ENCODE results near the gene SH2D2A.

The SH2D2A gene

DNA sequence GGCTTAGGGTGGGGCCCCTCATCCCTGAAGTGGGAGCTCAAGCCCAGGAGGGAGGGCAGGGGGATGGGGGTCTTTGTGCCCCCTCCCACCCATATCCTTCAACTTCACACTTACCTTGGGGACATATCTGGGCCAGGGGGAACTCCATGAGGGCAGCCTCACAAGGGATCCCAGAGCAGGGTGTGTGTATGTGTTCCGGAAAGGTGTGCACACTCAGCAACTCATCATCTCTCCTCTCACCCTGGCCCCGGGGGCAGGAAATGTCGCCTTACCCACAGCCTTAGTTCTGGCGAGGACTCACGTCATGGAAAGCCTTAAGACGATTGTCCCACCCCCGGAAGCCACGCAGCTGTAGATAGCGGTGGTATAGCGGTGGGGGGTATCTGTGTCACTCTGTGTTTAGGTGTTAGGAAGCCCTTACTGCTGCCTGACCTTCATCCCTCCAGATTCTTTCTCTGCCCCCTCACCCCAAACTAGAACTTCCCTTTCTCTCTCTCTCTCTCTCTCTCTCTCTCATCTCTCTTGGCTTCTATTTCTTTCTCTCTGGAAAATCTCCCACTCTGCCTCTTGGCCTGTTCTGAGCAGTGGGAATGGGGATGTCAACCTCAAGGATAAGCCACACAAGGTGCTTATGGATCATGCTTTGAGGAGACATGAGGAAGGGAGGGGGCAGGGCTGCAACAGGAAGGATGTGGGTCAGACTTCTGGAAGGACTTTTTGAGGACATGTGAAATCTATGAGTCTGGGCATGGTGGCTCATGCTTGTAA lies at the start of gene SH2D2A:
TSS of gene SH2D2A (minus strand) at position 288 of the 768 bp plus-strand sequence. CDS start at position 148, 140 bp downstream.
- FAIRE-seq = no peak

DNA sequence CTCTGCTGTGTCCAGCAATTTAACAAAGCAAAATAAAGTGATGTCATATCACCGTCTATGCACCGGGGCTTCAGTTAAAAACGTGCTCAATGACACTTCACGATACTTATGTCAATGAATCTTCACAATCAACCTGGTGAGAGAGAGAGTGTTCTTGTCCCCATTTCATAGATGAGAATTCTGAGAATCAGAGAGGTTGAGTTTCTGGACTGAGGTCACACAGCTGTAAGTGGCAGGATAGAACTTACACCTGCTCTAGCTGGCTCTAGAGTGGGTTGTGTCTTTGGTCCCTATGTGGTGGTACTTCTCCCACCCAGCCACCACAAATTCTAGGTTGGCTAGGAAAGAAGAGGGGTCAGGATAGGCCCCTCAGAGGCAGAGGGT lies 49.2 kb upstream of the SH2D2A start:
- no peak for FAIRE-seq

DNA sequence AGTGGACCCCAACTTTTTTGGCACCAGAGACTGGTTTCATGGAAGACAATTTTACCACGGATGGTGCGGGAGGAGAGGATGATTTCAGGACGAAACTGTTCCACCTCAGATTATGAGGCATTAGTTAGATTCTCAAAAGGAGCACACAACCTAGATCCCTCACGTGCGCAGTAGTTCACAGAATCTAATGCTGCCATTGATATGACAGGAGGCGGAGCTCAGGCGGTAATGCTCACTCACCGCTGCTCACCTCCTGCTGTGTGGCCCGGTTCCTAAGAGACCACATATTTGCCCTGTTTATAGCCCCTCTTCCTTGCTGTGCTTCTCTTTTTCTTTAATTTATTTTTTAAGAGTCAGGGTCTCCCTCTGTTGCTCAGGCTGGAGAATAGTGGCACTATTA lies 48.6 kb upstream of the SH2D2A start:
- FAIRE-seq = no peak

DNA sequence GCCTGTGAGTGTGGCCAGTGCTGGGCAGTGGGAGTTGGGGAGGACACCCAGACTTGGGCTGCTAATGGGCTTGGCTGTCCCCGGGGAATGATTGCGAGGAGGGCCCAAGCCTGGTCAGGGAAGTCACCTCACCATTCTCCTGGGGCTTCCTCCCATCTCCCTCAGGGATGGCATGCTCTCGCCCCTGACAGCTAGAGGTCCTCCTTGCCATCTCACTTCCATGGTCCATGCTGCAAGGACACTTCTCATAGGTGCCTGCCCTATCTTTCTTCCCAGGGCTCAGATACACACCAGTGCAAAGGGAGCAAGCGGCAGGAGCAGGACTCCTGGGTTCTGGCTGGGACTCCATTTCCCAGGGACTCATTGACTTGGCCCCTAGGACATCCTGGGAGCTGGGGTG lies 48.1 kb upstream of the SH2D2A start:
- FAIRE-seq = no peak

DNA sequence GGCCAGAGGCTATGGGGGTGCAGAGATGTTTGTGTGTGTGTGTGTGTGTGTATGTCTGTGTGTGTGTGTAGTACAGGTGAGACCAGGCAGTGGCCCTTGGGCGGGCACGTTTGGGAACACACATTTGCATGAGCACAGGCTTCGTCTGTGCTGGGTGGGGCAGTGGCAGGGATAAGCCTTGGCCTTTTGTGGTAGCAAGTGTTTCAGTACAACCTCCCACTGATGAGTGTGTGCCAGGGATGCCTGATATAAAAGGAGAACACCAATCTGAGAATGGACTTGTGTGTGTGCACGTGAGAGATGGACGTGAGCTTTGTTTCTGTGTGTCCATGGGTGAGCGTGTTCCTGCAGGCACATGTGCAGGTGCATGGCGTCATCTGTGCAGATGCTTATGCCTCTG lies 47.0 kb upstream of the SH2D2A start:
- FAIRE-seq = no peak

DNA sequence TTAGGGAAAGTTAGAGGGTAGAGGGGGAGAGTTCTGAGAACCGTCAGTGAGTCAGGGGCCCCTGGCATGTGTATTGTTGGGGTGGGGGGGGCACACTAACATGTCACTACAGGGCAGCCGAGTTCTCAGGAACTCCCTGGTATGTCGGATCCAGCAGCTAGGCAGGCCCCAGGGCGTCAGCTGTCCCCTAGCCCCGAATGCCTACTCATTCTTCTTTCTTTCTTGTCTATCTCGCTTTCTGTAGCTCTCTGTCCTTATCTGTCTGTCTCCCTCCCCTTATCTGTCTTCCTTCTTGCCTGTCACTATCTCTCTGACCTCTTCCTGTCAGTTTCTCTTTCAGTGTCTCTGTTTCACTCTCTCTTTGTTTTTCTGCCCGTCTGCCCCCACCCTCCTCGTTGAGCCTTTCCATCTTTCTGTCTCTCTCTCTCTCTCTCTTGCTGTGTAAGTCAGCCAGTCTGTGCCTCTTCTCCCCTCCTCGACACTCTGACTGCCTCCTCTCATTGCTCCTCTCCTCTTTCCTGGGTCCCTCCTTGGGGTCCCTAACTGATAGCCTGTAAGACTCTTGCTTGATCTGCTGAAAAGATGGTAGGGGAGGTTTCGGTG lies 46.5 kb upstream of the SH2D2A start:
- FAIRE-seq = no peak

DNA sequence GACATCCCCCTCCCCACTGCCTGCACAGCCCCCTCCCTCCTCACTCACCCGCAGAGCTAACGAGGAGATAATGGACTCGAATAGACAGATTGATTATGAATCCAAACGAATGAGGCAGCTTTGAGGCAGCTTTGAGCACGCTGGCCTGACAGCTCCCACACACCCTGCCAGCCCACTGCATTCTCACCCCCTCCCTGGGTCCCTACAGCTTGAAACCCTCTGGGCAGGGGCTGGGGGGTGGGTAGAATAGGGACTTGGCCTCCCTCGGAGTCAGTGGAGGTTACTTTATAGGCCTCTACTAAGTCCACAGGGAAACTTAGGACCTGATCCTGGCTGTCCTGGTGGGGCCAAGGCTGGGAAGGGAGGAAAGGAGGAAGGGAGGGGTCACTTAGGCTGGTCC lies 45.9 kb upstream of the SH2D2A start:
- no peak for FAIRE-seq

DNA sequence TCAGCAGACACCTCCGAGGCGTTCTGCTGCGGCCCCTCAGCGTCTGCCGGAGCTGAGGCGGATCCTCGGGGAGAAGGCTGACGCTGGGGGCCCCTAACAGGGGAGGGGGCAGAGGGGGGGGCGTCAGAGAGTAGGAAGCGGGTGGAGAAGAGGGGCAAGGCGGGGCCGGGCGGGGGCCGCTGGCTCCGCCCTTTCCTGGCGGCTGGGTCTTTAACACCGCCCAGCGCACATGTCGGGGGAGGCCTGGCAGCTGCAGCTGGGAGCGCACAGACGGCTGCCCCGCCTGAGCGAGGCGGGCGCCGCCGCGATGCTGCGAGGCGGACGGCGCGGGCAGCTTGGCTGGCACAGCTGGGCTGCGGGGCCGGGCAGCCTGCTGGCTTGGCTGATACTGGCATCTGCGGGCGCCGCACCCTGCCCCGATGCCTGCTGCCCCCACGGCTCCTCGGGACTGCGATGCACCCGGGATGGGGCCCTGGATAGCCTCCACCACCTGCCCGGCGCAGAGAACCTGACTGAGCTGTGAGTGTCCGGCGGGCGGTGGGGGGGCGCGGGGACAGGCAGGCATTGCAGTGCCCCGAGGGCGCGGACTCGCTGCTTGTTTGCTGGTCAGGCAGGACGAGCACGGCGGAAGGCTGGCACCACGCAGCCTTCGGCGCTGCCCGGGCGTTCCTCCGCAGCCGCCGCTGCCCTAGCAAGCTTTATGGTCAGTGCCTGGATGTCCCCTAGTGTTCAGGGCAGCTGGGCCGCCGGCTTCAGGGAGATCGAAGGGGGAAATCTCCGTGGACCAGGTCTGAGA lies 44.2 kb upstream of the SH2D2A start, which contains the start of gene NTRK1:
TSS of gene NTRK1 (plus strand) at position 238 of the 796 bp plus-strand sequence. CDS start at position 308, 70 bp downstream.
- no peak for FAIRE-seq

DNA sequence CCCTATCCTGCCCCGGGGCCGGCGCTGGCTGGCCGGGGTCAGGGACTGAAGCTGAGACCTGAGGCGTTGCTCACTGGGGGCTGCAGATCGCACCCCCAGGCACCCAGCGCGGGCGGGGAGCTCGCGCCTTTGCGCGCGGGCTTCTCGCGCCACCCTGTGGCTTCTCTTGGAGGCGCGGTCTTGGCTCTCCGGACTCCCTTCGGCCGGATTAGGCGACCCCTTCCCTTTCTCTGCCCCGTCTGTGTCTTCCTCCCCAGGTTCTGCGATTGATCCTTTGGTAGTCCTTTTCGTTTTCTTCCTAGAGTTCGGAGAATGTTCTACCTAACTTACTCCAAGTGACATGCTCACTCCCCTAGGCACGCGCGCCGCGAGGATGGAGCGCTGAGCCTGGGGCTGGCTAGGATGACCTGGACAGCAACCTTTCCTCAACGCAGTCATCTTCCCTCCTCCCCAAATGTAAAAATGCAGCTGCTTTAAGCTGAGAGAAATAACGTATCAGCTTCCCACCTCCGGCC lies 43.5 kb upstream of the SH2D2A start:
- FAIRE-seq = no peak

DNA sequence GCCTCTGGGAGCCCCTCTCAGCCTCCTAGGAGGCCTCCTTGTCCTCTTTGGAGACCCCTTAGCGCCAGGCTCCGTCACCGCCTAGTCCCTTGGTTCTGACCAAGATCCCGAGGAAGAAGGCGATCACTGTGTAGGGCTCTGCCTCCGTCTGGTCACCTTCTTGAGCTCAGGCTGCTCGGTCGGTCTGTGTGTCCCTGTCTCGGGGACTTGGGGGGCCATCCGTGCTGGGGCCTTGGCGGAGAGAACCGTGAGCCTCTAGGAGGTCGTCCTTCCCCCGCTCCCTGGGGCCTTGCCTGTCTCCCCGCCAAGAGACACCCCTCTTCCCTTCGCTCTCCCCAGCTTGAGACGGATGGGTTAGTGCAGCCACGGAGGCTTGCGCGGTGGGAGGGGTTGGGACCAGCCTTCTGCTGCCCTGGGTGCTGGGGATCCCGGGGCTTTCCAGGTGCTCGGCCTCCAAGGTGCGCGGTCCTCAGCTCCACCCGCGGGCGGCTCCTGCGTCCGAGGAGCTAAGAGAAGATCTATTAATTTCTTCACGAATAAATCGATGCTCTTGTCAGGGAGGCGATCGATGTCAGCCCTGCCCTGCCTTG lies 43.0 kb upstream of the SH2D2A start:
- FAIRE-seq = no peak

DNA sequence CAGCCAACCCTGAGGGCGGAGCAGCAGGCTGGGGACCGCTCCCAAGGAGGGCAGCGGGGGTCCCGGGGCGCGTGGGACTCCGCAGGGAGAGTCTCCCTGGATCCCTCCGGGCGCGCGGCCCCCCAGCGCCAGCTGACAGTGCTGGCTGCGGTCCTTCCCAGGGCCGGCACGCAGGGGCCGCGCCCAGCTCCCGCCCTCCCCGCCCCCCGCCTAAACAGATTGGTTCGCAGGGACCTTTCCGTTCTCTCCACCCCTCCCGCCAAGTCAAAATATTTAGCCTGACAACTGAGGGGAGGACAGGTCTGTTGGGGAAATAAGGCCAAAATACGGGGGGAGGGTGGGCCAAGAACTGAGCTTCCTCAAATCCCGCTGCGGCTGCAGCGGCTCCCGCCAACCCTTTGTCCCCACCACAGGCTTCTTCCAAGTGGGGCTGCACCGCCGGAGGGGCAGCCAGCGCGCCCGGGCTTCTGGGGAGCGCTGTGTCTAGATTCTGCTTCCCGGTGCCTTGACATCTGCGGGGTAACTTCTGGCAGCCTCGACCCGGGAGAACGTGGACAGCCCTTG lies 42.4 kb upstream of the SH2D2A start, which contains the start of gene INSRR:
TSS of gene INSRR (minus strand) at position 159 of the 564 bp plus-strand sequence. CDS start 496 bp downstream, outside the sequence.
- no peak for FAIRE-seq

DNA sequence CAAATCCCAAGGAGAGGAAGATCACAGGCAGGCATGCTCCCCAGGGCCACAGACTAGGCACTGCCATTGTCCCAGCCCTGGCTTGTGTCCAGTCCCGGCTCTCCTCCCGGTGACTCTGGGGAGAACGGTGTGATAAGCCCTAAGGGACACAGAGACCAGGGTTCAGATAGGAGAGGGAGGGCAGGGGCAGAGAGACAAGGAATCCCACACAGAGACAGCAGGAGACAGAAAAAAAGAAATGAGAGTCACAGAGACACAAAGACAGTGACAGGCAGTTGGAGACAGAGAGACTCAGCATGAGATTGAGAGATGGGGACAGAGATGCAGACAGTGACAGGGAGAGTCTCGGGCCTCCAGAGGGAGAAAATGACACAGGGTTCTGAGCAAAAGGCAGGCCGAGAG lies 41.9 kb upstream of the SH2D2A start:
- no peak for FAIRE-seq

DNA sequence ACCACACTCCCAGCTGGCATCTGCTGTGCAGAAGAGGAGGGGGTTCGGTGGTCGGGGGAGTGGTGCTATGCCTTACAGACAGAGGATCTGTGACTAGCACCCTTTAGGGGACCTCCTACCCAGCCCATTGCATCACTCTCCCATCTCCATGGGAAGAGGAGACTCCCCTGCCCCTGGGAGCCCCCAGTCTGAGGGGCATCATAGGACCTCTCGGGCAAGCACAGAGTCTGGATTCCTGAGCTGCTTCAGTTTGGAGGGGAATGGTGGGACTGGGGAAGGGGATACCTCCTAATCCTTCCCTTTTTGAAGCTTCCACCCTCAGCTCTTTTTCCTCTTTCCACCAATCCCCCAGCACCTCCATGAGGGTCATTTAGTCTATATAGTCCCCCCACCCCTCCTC lies 40.9 kb upstream of the SH2D2A start:
- FAIRE-seq = no peak

DNA sequence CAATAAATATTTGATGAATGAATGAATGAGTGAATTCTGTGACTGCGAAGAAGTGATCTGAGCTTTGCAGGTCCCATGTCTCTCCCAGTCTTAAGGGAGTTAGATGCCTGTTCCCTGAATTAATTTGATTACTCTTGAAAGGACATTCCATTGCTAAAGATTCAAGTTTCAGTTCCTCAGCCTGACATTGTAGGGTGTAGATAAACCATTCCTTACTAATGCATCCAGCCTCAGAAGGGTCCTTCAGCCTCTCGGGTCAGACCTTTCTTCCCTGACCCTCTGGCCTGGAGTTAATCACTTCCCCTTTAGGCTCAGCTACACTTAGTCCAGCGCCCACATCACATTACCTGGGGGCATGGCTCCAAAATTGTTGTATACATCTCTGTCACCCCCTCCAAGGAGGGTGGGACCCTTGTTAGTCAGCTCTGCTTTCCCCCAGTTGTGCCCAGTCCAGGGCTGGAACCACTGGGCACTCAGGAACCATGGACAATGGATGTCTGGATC lies 39.7 kb upstream of the SH2D2A start:
- FAIRE-seq = no peak

DNA sequence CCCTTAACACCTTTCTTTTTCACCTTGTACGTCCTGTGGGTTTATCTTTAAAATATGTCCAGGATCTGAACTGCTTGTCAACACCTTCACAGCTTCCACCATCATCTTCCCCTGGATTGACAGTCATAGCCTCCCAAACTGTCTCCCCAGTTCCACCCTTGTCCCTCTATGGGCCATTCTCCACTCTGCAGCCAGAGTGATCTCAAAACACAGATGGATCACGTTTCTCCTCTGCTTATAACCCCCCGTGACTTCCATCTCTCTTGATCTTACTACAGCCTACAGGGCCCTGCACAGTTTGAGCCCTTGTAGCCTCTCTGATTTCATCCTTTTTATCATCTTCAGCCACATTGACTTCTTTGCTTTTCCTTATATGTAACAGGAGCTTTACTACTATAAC lies 38.0 kb upstream of the SH2D2A start:
- no peak for FAIRE-seq

DNA sequence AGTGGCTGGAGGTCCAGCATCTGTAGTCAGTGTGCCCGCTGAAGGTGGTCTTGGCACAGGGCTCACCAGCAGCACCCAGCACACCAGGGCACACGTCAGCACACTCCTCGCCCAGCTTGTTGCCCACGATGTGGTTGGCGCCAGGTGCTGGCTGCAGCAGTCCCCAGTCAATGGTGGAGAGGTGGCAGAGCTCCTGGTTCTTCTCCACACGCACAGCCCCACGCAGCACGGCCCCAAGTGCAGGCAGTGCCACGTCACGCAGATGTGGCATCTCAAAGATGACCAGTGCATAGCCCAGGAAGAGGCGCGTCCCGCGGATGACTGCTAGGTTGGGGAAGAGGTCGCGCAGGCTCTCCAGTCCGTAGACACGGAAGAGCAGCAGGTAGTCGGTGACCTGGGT lies 37.1 kb upstream of the SH2D2A start:
- no peak for FAIRE-seq

DNA sequence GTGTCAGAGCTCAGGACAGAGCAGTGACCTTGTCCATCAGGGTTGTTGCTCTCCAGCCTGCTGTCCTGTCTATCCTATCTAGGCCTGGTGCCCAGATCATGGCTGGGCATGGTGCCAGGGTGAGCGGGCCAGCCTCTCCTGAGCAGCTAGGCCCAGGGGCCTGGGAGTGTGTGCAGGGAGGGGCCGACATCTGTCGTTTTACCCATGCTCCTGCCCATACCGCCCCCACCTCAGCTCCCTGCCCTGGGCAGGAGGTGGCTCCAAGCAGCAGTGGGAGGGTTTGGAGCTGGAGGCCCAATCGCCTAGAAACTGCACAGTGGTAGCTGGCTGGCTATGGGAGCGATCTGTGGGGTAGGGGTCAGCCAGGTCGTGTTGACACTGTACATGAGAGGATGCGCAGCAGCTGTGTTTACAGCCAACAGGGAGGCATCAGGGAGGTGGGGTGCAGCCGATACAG lies 35.8 kb upstream of the SH2D2A start:
- no peak for FAIRE-seq

DNA sequence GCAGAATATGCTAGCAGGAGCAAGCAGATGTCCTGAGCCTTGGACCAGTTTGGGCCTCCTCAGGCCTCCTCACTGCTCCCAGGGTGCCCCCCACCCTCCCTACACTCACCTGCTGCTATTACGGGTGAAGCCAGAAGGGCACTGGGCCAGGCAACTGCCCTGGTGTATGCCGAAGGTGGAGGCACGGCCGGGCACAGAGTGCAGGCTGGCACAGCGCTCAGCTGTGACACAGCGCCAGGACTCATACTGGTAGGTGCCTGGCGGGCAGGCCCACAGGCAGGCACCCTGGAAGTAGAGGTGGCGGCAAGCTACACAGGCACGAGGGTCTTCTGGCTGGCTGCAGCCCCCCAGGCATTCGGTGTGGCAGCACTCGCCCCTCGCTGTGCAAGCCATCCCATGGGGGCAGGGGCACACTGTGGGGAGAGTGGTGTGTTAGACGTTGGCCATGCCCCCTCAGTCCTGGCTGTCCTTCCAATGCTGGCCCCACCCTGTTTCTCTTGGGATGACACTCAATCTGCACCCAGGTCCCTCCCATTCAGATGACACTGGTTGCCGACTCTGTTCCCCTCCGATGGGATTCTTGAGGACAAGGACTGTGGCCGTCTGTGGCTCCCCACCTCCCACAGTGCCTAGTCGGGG lies 35.2 kb upstream of the SH2D2A start:
- FAIRE-seq = no peak

DNA sequence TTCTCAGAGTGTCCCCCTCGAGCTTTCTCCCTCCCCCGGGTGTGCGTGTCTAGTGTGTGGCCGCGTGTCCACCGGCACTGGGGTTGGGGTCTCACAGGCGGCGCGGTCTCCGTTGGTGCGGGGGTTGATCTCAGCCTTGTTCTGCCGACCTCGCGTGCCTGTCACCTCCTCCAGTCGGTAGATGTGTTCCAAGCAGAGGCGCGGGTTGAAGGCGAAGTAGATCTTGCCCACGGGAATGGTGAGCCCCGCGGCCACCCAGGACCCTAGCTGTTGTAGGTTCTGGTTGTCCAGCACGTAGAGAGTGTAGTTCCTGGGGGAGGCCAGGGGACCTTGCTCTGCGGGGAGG lies 32.5 kb upstream of the SH2D2A start:
- no peak for FAIRE-seq

DNA sequence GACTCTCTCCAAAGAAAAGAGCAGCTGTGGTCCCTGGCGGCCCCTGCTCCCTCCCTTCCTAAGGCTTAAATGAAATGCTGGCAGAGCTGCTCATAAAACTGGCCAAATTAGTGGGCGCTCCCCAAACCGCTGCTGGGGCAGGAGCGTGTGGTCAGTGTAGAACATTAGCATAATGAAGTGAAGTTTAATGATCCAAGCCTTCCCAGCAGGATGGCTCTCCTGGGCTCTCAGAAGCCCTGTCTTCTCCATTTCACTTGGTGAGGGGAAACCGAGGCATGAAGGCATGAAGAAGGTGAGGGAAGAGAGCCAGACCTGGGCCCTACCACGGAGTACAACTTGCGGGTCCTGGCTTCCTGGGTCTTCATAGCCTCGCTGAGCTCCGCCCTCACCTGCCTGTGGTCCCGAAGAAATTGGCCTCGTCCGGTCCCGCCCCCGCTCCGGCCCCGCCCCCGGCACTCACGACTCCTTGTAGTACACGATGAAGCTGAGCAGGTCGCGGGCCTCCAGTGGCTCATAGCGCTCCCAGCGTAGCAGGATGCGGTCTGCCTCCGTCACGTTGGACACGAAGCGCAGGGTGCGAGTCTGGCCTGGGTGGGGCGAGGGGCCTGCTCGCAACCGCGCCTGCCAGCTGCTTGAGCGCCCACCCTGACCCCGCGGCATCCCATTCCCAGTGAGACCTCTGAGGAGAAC lies 32.0 kb upstream of the SH2D2A start:
- no peak for FAIRE-seq
